Measurements from ENCODE around the gene WDR27. TPM values are rescaled to one million over a fixed set of nuclear protein-coding genes. Genes with fewer than 3 reads are reported as not detected.
"Not testable (repeated sequence)": the region's sequence is repeated elsewhere in the genome, so short reads cannot be mapped to it uniquely, and the experiment has no call there.

WDR27 gene
- polyA plus RNA-seq, 1 donor from 2014 or later: 8.6 TPM

GRCh38 chr6:169489563-169490245 is 212.1 kb downstream of the WDR27 start:
- Mint-ChIP-seq H3K4me1 (no peaks in the 10 kb centered on the region), H3K27me3 (no peaks in the 10 kb centered on the region), H3K9me3 (peaks cover 2 to 6% (median 4%) of the 10 kb centered on the region in 3 donors), H3K4me3 (no peak overlapping the region), H3K36me3 (peaks cover 3% of the 10 kb centered on the region), H3K27ac (no peak overlapping the region)

- H3K36me3 Mint-ChIP-seq: peaks cover 4% of the 10 kb centered on the region
- H3K9me3 Mint-ChIP-seq: peaks cover 7 to 15% (median 9%) of the 10 kb centered on the region in 3 donors
- no peak overlapping the region for H3K4me3 Mint-ChIP-seq
- H3K27me3 Mint-ChIP-seq: no peaks in the 10 kb centered on the region
- no peaks in the 10 kb centered on the region for H3K4me1 Mint-ChIP-seq
- H3K27ac Mint-ChIP-seq: no peak overlapping the region
Measured at GRCh38 chr6:169487579-169488436, 214.0 kb downstream of the WDR27 start.

- Mint-ChIP-seq H3K27ac (no peak overlapping the region), H3K9me3 (peaks cover 14 to 26% (median 17%) of the 10 kb centered on the region in 3 donors)
Measured at GRCh38 chr6:169479783-169480495, 221.9 kb downstream of the WDR27 start.

GRCh38 chr6:169474362-169474761 is 227.5 kb downstream of the WDR27 start:
- Mint-ChIP-seq H3K27me3 (no peaks in the 10 kb centered on the region), H3K9me3 (peaks cover 8 to 22% (median 14%) of the 10 kb centered on the region in 3 donors), H3K36me3 (peaks cover 3% of the 10 kb centered on the region)

More at GRCh38 chr6:169479783-169480495, 221.9 kb downstream of the WDR27 start:
- H3K4me3 Mint-ChIP-seq: no peak overlapping the region
- peaks cover 4% of the 10 kb centered on the region for H3K36me3 Mint-ChIP-seq
- no peaks in the 10 kb centered on the region for H3K4me1 Mint-ChIP-seq
- H3K27me3 Mint-ChIP-seq: no peaks in the 10 kb centered on the region

GRCh38 chr6:169473663-169474062 is 228.2 kb downstream of the WDR27 start:
- Mint-ChIP-seq H3K9me3 (peaks cover 8 to 27% (median 18%) of the 10 kb centered on the region in 3 donors), H3K27me3 (no peaks in the 10 kb centered on the region), H3K4me3 (no peak overlapping the region), H3K36me3 (peaks cover 3% of the 10 kb centered on the region), H3K4me1 (no peaks in the 10 kb centered on the region), H3K27ac (no peak overlapping the region)

More at GRCh38 chr6:169474362-169474761, 227.5 kb downstream of the WDR27 start:
- H3K4me3 Mint-ChIP-seq: no peak overlapping the region
- no peak overlapping the region for H3K27ac Mint-ChIP-seq
- H3K4me1 Mint-ChIP-seq: no peaks in the 10 kb centered on the region

- Mint-ChIP-seq H3K9me3 (peaks cover 8 to 28% (median 24%) of the 10 kb centered on the region in 3 donors), H3K27me3 (no peaks in the 10 kb centered on the region), H3K4me3 (no peak overlapping the region), H3K4me1 (no peaks in the 10 kb centered on the region), H3K27ac (peak overlapping the region in 1 of 3 donors; percentile 53), H3K36me3 (peaks cover 3% of the 10 kb centered on the region)
Measured at GRCh38 chr6:169472786-169473416, 228.9 kb downstream of the WDR27 start.

- peaks cover 7 to 32% (median 29%) of the 10 kb centered on the region in 3 donors for H3K9me3 Mint-ChIP-seq
- H3K4me1 Mint-ChIP-seq: no peaks in the 10 kb centered on the region
Measured at GRCh38 chr6:169470790-169471189, 231.0 kb downstream of the WDR27 start.

GRCh38 chr6:169469028-169469427 is 232.8 kb downstream of the WDR27 start:
- Mint-ChIP-seq H3K36me3 (peaks cover 5% of the 10 kb centered on the region), H3K27me3 (no peaks in the 10 kb centered on the region), H3K9me3 (peaks cover 5 to 33% (median 29%) of the 10 kb centered on the region in 3 donors), H3K4me1 (peaks cover 0 to 2% (median 0%) of the 10 kb centered on the region in 3 donors), H3K27ac (no peak overlapping the region), H3K4me3 (no peak overlapping the region)

More at GRCh38 chr6:169470790-169471189, 231.0 kb downstream of the WDR27 start:
- H3K4me3 Mint-ChIP-seq: no peak overlapping the region
- peaks cover 5% of the 10 kb centered on the region for H3K36me3 Mint-ChIP-seq
- no peaks in the 10 kb centered on the region for H3K27me3 Mint-ChIP-seq
- no peak overlapping the region for H3K27ac Mint-ChIP-seq

GRCh38 chr6:169467755-169468154 is 234.1 kb downstream of the WDR27 start:
- not testable (repeated sequence) for H3K27me3 Mint-ChIP-seq, H3K4me1 Mint-ChIP-seq, H3K4me3 Mint-ChIP-seq, H3K27ac Mint-ChIP-seq, H3K36me3 Mint-ChIP-seq
- H3K9me3 Mint-ChIP-seq: peaks cover 5 to 30% (median 29%) of the 10 kb centered on the region in 3 donors

- not testable (repeated sequence) for H3K4me1 Mint-ChIP-seq, H3K4me3 Mint-ChIP-seq, H3K27me3 Mint-ChIP-seq, H3K27ac Mint-ChIP-seq, H3K36me3 Mint-ChIP-seq
- H3K9me3 Mint-ChIP-seq: peaks cover 5 to 36% (median 25%) of the 10 kb centered on the region in 3 donors
Measured at GRCh38 chr6:169466256-169466655, 235.6 kb downstream of the WDR27 start.

GRCh38 chr6:169457762-169458161 is 244.1 kb downstream of the WDR27 start:
- no peaks in the 10 kb centered on the region for H3K4me1 Mint-ChIP-seq
- no peak overlapping the region for H3K27ac Mint-ChIP-seq
- no peak overlapping the region for H3K4me3 Mint-ChIP-seq
- peaks cover 3% of the 10 kb centered on the region for H3K36me3 Mint-ChIP-seq
- H3K9me3 Mint-ChIP-seq: peaks cover 0 to 8% (median 6%) of the 10 kb centered on the region in 3 donors
- H3K27me3 Mint-ChIP-seq: no peaks in the 10 kb centered on the region

- Mint-ChIP-seq H3K9me3 (peaks cover 0 to 8% (median 0%) of the 10 kb centered on the region in 3 donors), H3K4me3 (no peak overlapping the region), H3K27me3 (no peaks in the 10 kb centered on the region), H3K27ac (no peak overlapping the region), H3K4me1 (no peaks in the 10 kb centered on the region), H3K36me3 (peaks cover 3% of the 10 kb centered on the region)
Measured at GRCh38 chr6:169456840-169457239, 245.0 kb downstream of the WDR27 start.

GRCh38 chr6:169455470-169455869 is 246.4 kb downstream of the WDR27 start:
- Mint-ChIP-seq H3K4me3 (no peak overlapping the region), H3K36me3 (peaks cover 3% of the 10 kb centered on the region), H3K9me3 (peaks cover 0 to 8% (median 0%) of the 10 kb centered on the region in 3 donors), H3K27ac (no peak overlapping the region), H3K4me1 (no peaks in the 10 kb centered on the region), H3K27me3 (no peaks in the 10 kb centered on the region)

- no peak overlapping the region for H3K4me3 Mint-ChIP-seq
- peaks cover 3% of the 10 kb centered on the region for H3K36me3 Mint-ChIP-seq
- H3K9me3 Mint-ChIP-seq: peaks cover 0 to 8% (median 0%) of the 10 kb centered on the region in 3 donors
- H3K4me1 Mint-ChIP-seq: no peaks in the 10 kb centered on the region
- H3K27me3 Mint-ChIP-seq: no peaks in the 10 kb centered on the region
- no peak overlapping the region for H3K27ac Mint-ChIP-seq
Measured at GRCh38 chr6:169454872-169455204, 247.0 kb downstream of the WDR27 start.
